PC-9 (cell line): ENCODE data around the gene S100A5. TPM values are rescaled to one million over a fixed set of nuclear protein-coding genes. Genes with fewer than 3 reads are reported as not detected.

ENCODE experiments used
- BruUV-seq: library from RNA; stranded (reverse); fragments of 400-500 nt; replicated peaks from 2 replicates; lab custom pipeline; 2021; lab: Mats Ljungman, UMichigan
- CTCF ChIA-PET: fragments of 300-600 bp; sonication (Branson Sonifier 250); formaldehyde crosslinking; loops from one replicate; lab custom pipeline; 2022; ENCODE audit warnings: antibody characterized with exemption; lab: Charles Lee
- POLR2A ChIA-PET: fragments of 300-600 bp; sonication (Branson Sonifier 250); formaldehyde crosslinking; loops from one replicate; lab custom pipeline; 2022; ENCODE audit warnings: antibody characterized with exemption; ENCODE audit not compliant: unreplicated experiment; lab: Charles Lee
- DNase-seq, 2 experiments: peaks; one replicate each; pipeline versions ENCODE4 v3.0.0 to v3.0.0-alpha.2; 2015 to 2022; ENCODE audit warnings: mixed read lengths in 1 of 2
- H2AFZ ChIP-seq: fragments of 200-600 bp; sonication (generic); 2 replicates; pipeline ENCODE4 v1.8.1; 2017; ENCODE audit warnings: antibody characterized with exemption
- H3F3A ChIP-seq: fragments of 200-600 bp; sonication (generic); 2 replicates; pipeline ENCODE4 v1.8.1; 2017; ENCODE audit warnings: antibody characterized with exemption, mild to moderate bottlenecking, low read depth; ENCODE audit not compliant: insufficient read depth
- H3K27ac ChIP-seq: fragments of 200-600 bp; sonication (generic); 2 replicates; pipeline ENCODE4 v1.6.1; 2016; ENCODE audit warnings: mixed run types
- H3K27me3 ChIP-seq: fragments of 200-600 bp; sonication (generic); 2 replicates; pipeline ENCODE4 v1.6.1; 2016; ENCODE audit warnings: low read depth, mixed run types; ENCODE audit not compliant: insufficient read depth
- H3K36me3 ChIP-seq: fragments of 200-600 bp; sonication (generic); 2 replicates; pipeline ENCODE4 v1.6.1; 2016; ENCODE audit warnings: low read depth, mixed run types
- H3K4me1 ChIP-seq: fragments of 200-600 bp; sonication (generic); replicated peaks from 2 replicates; pipeline ENCODE4 v1.6.1; 2016; ENCODE audit warnings: mixed run types; ENCODE audit not compliant: insufficient read depth
- H3K4me2 ChIP-seq: fragments of 200-600 bp; sonication (generic); 2 replicates; pipeline ENCODE4 v1.6.1; 2017; ENCODE audit warnings: mixed run types
- H3K4me3 ChIP-seq: fragments of 200-600 bp; sonication (generic); 2 replicates; pipeline ENCODE4 v1.6.1; 2016; ENCODE audit warnings: mixed run types
- H3K79me2 ChIP-seq: fragments of 200-600 bp; sonication (generic); 2 replicates; pipeline ENCODE4 v1.6.1; 2017; ENCODE audit warnings: low read depth, mixed run types
- H3K9me2 ChIP-seq: fragments of 200-600 bp; sonication (generic); 2 replicates; pipeline ENCODE4 v1.8.1; 2017; ENCODE audit warnings: mild to moderate bottlenecking; ENCODE audit not compliant: insufficient read depth
- H3K9me3 ChIP-seq: fragments of 200-600 bp; sonication (generic); 2 replicates; pipeline ENCODE4 v1.8.1; 2016; ENCODE audit warnings: low read depth; ENCODE audit not compliant: insufficient read depth
- H4K20me1 ChIP-seq: fragments of 200-600 bp; sonication (generic); 2 replicates; pipeline ENCODE4 v1.8.1; 2017; ENCODE audit not compliant: insufficient read depth
- EZH2 ChIP-seq: fragments of 200-600 bp; sonication (generic); IDR thresholded peaks from 2 replicates; pipeline ENCODE4 v1.8.0; 2017; ENCODE audit warnings: antibody characterized with exemption, low read depth
- intact Hi-C: fragments of 100-400 bp; cut with micrococcal nuclease; formaldehyde crosslinking; loops from one replicate; pipeline ENCODE4 v1.10.0; 2022; ENCODE audit not compliant: unreplicated experiment
- total RNA-seq: library from RNA; stranded (reverse); gene quantifications from 2 replicates; pipeline ENCODE4 v1.2.3, GENCODE V29; 2021
- TF ChIP-seq, protein P1 (sequence below): fragments of 200-600 bp; sonication (generic); conservative IDR thresholded peaks from 2 replicates; pipeline ENCODE4 v1.6.1; 2017; ENCODE audit warnings: mixed run types, antibody characterized with exemption, mild to moderate bottlenecking, moderate library complexity

Gene S100A5
- total RNA-seq, 1 experiment from 2014 or later, result 11.1 TPM

DNA sequence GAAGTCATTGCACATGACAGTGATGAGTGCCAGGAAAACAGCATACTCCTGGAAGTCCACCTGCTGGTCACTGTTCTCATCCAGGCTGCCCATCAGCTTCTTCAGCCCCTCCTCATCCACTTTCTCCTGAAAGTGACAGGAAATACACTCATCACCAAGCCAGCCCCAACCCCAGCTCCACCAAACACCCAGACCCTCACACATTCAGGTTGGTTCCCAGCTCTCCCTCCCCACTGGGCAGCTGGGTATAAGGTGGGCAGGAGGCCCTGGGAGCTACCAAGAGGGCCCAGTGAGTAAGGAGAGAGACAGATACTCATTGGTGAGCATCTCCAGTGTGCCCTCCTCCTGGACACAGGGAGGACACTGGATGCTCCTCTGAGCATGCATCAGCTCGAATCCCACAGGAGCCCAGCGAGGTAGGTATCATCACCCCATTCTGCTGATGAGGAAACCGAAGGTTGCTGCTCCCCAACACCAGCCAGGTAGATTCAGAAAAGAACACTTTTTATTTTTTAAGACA is 20.8 kb upstream of the S100A5 start:
- Histone ChIP-seq H3K4me1 (peaks cover 32% of the 10 kb centered on the region), H3K27ac (no peak overlapping the region), H4K20me1 (no peaks in the 10 kb centered on the region), H3F3A (peaks cover 25% of the 10 kb centered on the region), H3K79me2 (no peaks in the 10 kb centered on the region), H3K4me2 (no peak overlapping the region), H3K9me2 (no peaks in the 10 kb centered on the region), H3K4me3 (no peak overlapping the region), H3K9me3 (no peaks in the 10 kb centered on the region), H2AFZ (no peak overlapping the region), H3K36me3 (no peaks in the 10 kb centered on the region), H3K27me3 (no peaks in the 10 kb centered on the region)
- ChIA-PET POLR2A (no interaction called here), CTCF (no interaction called here)
- intact Hi-C loops, result loop anchor here (10.0 kb wide), 1 partner anchor 403 kb away; the partner anchor contains the start of genes CREB3L4 and SLC39A1
- no peak for DNase-seq
- no peak for TF ChIP-seq EZH2
- TF ChIP-seq, protein P1, sequence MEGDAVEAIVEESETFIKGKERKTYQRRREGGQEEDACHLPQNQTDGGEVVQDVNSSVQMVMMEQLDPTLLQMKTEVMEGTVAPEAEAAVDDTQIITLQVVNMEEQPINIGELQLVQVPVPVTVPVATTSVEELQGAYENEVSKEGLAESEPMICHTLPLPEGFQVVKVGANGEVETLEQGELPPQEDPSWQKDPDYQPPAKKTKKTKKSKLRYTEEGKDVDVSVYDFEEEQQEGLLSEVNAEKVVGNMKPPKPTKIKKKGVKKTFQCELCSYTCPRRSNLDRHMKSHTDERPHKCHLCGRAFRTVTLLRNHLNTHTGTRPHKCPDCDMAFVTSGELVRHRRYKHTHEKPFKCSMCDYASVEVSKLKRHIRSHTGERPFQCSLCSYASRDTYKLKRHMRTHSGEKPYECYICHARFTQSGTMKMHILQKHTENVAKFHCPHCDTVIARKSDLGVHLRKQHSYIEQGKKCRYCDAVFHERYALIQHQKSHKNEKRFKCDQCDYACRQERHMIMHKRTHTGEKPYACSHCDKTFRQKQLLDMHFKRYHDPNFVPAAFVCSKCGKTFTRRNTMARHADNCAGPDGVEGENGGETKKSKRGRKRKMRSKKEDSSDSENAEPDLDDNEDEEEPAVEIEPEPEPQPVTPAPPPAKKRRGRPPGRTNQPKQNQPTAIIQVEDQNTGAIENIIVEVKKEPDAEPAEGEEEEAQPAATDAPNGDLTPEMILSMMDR, result no peak
- BruUV-seq, result no TSS peak

DNA sequence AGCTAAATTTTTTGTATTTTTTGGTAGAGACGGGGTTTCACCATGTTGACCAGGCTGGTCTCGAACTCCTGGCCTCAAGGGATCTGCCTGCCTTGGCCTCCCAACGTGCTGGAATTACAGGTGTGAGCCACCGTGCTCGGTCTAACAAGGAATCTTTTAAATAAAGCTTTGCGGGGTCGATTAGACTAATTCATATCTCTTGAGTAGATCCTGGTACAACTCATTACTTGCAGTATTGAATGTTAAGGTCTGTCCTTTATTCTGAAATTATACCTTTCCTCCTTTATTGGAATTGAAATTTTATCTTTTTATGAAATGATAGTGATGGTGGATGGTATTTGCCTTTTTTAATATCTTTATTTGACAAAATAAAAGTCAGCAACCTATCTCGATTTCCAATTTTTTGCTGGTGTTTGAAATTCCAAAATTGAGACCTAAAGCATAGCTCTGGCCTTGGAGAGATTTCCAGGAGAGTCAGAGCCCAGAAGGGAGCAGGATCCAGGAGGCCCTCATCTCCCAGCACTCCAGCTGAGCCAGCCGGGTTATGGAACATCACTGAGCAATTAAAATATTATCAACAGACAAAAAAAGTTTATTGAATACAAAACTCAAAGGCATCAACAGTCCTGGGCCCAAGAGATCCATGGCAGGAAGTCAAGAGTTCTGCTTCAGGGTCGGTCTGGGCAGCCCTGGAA is 20.2 kb upstream of the S100A5 start:
- Histone ChIP-seq H3K9me2 (no peaks in the 10 kb centered on the region), H3K27ac (no peak overlapping the region), H3K4me3 (no peak overlapping the region), H3K4me1 (peaks cover 27% of the 10 kb centered on the region), H2AFZ (no peak overlapping the region), H3K4me2 (no peak overlapping the region), H4K20me1 (no peaks in the 10 kb centered on the region), H3K79me2 (no peaks in the 10 kb centered on the region), H3F3A (peaks cover 23% of the 10 kb centered on the region), H3K9me3 (no peaks in the 10 kb centered on the region), H3K27me3 (no peaks in the 10 kb centered on the region), H3K36me3 (no peaks in the 10 kb centered on the region)
- no TSS peak for BruUV-seq
- TF ChIP-seq, protein P1, result no peak
- no peak for TF ChIP-seq EZH2
- no peak for DNase-seq
- POLR2A ChIA-PET, result interaction anchor here (0.6 kb wide), 1 partner anchor 9 kb away, joined by 4 read pairs; no protein-coding TSS in a partner anchor
- CTCF ChIA-PET, result interaction anchor here (0.5 kb wide), 1 partner anchor 437 kb away, joined by 4 read pairs; no protein-coding TSS in a partner anchor
- intact Hi-C loops, result loop anchor here (10.0 kb wide), 1 partner anchor 404 kb away; the partner anchor contains the start of genes CREB3L4 and SLC39A1

DNA sequence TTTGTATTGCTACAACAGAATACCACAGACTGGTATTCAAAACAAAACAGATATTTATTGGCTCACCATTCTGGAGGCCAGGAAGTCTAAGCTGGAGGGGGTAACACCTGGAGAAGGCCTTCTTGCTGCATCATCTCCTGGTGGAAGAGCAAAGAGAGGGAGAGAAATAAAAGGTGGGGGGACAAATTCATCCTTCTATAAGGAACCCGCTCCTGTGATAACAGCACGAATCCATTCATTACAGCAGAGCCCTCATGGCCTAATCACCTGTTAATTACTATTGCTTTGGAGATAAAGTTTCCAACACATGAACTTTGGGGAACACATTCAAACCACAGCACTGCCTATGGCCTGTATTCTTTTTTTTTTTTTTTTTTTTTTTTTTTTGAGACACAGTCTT is 19.5 kb upstream of the S100A5 start:
- Histone ChIP-seq H3K9me3 (no peaks in the 10 kb centered on the region), H3K4me2 (no peak overlapping the region), H3K4me3 (no peak overlapping the region), H3K4me1 (peaks cover 20% of the 10 kb centered on the region), H3K9me2 (no peaks in the 10 kb centered on the region), H3F3A (peaks cover 17% of the 10 kb centered on the region), H3K36me3 (no peaks in the 10 kb centered on the region), H3K27ac (no peak overlapping the region), H2AFZ (no peak overlapping the region), H3K79me2 (no peaks in the 10 kb centered on the region), H3K27me3 (no peaks in the 10 kb centered on the region), H4K20me1 (no peaks in the 10 kb centered on the region)
- BruUV-seq, result no TSS peak
- TF ChIP-seq EZH2, result no peak
- TF ChIP-seq, protein P1, result no peak
- no peak for DNase-seq
- ChIA-PET CTCF (interaction anchor here (0.5 kb wide), 1 partner anchor 437 kb away, joined by 4 read pairs; no protein-coding TSS in a partner anchor), POLR2A (interaction anchor here (0.6 kb wide), 1 partner anchor 9 kb away, joined by 4 read pairs; no protein-coding TSS in a partner anchor)
- intact Hi-C loops, result loop anchor here (10.0 kb wide), 1 partner anchor 405 kb away; the partner anchor contains the start of genes CREB3L4 and SLC39A1
